GM15510 (cell line): ENCODE measurements around the gene CCDC107.

Experiments
- POLR2A ChIP-seq: IDR thresholded peaks from 3 replicates; pipeline ENCODE4 v1.6.1; 2011; ENCODE audit warnings: borderline replicate concordance; ENCODE audit not compliant: insufficient read length; ENCODE audit errors: extremely low read depth

CCDC107 gene, protein sequence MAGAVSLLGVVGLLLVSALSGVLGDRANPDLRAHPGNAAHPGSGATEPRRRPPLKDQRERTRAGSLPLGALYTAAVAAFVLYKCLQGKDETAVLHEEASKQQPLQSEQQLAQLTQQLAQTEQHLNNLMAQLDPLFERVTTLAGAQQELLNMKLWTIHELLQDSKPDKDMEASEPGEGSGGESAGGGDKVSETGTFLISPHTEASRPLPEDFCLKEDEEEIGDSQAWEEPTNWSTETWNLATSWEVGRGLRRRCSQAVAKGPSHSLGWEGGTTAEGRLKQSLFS

GRCh38 chr9:35658137-35658967 lies at the start of gene CCDC107:
TSS of gene CCDC107 (plus strand) at chr9:35658292. CDS start at chr9:35658380, 88 bp downstream.
- TF ChIP-seq POLR2A: peak; percentile 87

GRCh38 chr9:35609001-35609819 lies 48.9 kb upstream of the CCDC107 start:
- TF ChIP-seq POLR2A: no peak

- no peak for TF ChIP-seq POLR2A
Observed at GRCh38 chr9:35609820-35610163, 48.3 kb upstream of the CCDC107 start.

DNA sequence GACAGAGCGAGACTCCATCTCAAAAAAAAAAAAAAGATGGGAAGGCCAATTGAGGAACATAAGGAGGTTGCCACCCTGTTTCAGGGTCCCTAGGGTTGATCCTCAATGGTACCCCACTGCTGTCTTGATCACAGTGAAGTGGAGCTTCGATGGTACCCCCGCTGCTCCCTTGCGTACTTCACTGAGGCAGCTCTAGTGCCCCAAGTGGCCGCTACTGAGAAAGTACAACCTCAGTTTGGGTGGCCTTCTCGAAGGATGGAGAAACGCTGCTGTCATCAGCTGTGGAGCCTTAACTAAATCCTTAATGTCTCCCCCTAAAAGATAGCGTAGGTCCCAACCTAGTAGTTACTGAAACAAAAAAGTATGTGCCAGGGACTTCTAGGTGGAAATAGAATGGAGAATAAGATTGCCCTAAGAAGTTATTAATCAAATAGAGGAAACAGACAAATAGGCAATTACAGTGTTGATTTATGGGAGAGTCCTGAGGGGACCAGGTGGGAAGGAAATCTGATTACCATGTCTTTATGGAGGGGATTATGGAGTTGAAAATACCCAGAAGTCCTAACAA lies 46.8 kb upstream of the CCDC107 start:
- no peak for TF ChIP-seq POLR2A

DNA sequence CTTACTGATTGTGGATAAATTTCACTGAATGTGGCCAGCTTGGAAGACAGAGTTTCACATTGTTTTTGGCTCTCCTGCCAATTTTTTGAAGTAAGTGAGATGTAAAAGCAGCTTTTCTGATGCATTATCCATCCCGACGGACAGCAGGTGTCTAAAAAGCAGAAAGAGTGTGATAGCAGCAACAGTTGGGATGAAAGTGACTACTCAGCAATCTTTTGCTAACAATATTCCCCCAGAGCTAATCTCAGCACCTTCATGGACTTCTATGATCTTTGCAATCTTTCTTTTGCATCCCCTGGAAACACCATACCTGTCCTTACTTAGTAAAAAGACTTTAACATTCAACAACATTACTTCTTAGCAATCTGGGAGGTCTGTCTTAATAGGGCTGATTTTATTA lies 45.2 kb upstream of the CCDC107 start:
- TF ChIP-seq POLR2A: no peak

DNA sequence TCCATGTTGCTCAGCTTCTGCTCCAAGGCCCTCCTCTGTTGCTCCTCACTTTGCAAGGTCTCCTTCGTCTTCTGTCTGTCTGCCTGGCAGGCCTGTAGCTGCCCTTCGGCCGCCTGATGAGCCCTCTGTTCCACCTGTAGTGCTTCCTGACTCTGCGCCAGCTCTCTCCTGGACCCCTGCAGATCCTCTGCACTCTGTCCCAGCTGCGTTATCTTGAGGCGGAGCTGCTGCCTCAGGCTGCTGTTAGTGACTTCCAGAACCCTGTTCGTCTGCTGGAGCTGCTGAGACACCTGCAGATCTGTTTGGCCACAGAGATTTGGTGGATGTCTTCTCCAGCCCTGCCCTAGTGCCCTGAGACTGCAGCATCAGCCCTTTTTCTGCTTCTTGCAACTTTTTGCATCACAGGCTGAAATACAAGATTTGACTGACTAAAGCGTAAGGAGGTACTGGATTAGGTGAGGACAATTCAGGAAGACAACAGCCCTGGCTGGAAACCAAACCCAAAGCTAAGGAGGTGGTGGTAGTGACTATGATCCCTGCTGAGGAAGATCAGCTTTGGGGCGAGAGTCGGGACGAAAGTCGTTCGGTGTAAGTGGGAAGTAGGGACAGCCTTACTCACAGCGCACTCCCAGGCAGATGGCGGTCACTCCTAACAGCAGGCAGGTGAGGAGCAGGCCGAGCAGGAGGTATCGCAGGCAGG lies 42.0 kb upstream of the CCDC107 start:
- no peak for TF ChIP-seq POLR2A

GRCh38 chr9:35616681-35617459 lies 41.2 kb upstream of the CCDC107 start:
- TF ChIP-seq POLR2A: peak; percentile 66

- no peak for TF ChIP-seq POLR2A
Observed at GRCh38 chr9:35617548-35617947, 40.5 kb upstream of the CCDC107 start.

- TF ChIP-seq POLR2A: peak; percentile 43
Observed at GRCh38 chr9:35618325-35618727, 39.8 kb upstream of the CCDC107 start, which contains the start of gene CD72. TSS of gene CD72 (minus strand) at chr9:35618413. CDS start at chr9:35618303, 110 bp downstream.

GRCh38 chr9:35618854-35619799 lies 39.0 kb upstream of the CCDC107 start:
- peak; percentile 54 for TF ChIP-seq POLR2A

DNA sequence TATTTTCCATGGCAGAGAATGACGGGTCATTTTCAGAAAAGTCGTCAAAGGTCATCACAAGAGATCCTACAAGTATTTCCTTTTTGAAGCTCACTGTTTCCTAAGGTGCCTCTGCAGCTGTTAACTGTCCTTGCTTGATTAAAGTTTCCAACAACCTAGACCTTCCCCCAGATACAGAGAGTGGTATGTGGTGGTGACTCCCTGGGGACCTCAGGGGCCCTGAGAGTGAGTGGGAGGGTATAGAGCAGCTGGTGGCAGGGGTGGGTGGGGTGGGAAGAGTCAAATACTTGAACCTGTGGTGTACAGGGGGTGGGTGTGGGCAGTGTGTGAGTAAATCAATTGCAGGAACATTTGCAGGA lies 38.3 kb upstream of the CCDC107 start:
- TF ChIP-seq POLR2A: no peak

DNA sequence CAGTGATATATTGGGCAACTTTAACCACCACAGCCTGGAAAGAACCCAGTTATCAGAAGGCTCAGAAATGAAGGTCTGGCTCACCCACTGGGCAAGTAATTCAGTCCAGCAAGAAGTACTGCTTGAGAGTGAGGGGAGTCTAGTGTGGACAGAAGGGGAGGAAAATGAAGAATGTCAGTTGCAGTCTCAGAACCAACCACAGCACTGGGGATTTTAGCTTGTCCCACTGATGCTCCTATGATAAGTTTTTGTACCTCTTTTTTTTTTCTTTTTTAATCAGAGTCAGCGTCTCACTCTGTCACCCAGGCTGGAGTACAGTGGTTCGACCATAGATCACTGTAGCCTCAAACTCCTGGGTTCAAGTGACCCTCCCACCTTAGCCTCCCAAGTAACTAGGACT lies 30.5 kb upstream of the CCDC107 start:
- no peak for TF ChIP-seq POLR2A
